Fibroblast of the aortic adventitia (primary cell): Measurements from ENCODE around the gene BAIAP3. TPM values are rescaled to one million over a fixed set of nuclear protein-coding genes. Genes with fewer than 3 reads are reported as not detected.

Source experiments
- DNase-seq: peaks from one replicate; pipeline ENCODE4 v3.0.0-alpha.2; 2010; ENCODE audit warnings: low read depth
- H3K4me3 ChIP-seq: 2 replicates; pipeline ENCODE4 v1.5.1; 2011; ENCODE audit warnings: low read depth, mild to moderate bottlenecking, control low read depth, low read length, moderate library complexity
- total RNA-seq: library from RNA; depleted of rRNA; stranded (reverse); fragments of >200 nt; gene quantifications from 2 replicates; pipeline ENCODE4 v1.2.3, GENCODE V29; 2012; ENCODE audit warnings: low replicate concordance
- TF ChIP-seq, protein P1 (sequence below): IDR thresholded peaks from 2 replicates; pipeline ENCODE4 v1.5.1; 2011; ENCODE audit warnings: mild to moderate bottlenecking, low read length, control low read depth, inconsistent platforms; ENCODE audit not compliant: insufficient read depth

The BAIAP3 gene
- total RNA-seq, 1 donor = 0.09 TPM

DNA sequence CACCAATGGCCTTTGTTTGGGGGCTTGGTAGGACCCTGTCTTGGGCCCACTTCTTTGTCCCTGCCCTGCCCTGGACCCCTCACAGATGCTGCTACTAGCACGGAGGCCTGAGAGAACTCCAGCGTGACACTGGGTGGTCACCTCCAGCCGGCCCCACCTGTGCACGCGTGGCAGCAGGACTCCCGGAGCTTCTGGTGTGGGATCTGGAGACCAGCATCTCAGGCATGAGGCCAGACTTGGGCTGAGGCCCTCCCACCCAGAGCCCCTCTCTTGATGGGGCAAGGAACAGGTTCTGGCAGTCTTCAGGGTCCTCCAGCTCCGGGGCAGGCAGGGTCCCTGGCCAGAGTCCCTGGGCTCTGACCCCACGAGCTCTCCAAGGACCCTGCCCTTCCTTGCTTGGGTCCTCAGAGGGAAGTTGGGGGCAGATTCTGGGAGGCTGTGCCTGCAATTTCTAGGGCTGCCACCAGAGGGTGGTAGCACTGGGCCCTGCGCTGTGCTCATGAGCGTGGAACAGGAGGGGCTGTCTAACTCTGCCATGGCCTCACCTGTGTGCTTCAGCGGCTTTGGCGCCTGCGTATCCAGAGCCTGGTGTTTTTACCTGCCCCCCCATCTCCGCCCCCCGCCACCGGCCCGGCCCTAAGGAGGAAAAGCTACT, 3.1 kb upstream of the BAIAP3 start:
- TF ChIP-seq, protein P1, sequence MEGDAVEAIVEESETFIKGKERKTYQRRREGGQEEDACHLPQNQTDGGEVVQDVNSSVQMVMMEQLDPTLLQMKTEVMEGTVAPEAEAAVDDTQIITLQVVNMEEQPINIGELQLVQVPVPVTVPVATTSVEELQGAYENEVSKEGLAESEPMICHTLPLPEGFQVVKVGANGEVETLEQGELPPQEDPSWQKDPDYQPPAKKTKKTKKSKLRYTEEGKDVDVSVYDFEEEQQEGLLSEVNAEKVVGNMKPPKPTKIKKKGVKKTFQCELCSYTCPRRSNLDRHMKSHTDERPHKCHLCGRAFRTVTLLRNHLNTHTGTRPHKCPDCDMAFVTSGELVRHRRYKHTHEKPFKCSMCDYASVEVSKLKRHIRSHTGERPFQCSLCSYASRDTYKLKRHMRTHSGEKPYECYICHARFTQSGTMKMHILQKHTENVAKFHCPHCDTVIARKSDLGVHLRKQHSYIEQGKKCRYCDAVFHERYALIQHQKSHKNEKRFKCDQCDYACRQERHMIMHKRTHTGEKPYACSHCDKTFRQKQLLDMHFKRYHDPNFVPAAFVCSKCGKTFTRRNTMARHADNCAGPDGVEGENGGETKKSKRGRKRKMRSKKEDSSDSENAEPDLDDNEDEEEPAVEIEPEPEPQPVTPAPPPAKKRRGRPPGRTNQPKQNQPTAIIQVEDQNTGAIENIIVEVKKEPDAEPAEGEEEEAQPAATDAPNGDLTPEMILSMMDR = peak; percentile 39
- no peak overlapping the region for H3K4me3 ChIP-seq
- DNase-seq = no peak

DNA sequence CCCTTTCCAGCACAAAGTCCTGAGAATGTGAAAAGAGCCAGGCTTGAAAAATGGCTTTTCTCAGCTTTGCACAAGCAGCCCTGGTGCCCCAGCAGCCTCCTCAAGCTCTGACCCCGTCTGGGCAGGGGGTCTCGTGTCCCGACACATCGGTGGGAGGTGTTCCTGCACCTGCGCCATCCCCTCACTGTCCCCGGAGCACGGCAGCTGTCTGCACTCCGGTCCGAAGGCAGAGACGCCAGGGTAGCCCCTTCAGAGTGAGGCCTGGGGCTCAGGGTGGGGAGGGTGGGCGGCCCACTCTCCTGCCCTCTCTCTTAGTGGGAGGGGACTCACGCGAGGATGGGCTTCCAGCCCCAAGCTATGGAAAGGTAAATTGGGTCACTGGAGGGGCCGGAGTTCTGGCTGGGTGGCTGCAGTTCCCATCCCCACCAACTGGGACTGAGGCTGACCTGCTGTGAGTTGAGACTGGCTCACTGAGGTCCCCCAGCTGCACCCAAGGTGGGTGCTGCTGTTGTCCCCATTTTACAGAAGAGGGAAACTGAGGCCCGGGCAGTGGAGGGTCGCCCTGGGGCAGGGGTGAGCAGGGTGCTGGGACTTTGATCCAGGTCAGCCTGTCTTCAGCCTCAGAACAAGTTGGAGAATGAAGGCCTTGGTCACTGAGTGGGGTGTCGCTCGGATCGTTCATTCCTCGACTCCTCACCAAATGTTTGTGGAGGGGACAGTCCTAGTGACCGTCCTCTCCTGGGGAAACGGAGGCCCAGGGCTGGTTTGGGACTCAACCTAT, 2.3 kb upstream of the BAIAP3 start:
- H3K4me3 ChIP-seq = no peak overlapping the region
- TF ChIP-seq, protein P1 = no peak
- DNase-seq = no peak

DNA sequence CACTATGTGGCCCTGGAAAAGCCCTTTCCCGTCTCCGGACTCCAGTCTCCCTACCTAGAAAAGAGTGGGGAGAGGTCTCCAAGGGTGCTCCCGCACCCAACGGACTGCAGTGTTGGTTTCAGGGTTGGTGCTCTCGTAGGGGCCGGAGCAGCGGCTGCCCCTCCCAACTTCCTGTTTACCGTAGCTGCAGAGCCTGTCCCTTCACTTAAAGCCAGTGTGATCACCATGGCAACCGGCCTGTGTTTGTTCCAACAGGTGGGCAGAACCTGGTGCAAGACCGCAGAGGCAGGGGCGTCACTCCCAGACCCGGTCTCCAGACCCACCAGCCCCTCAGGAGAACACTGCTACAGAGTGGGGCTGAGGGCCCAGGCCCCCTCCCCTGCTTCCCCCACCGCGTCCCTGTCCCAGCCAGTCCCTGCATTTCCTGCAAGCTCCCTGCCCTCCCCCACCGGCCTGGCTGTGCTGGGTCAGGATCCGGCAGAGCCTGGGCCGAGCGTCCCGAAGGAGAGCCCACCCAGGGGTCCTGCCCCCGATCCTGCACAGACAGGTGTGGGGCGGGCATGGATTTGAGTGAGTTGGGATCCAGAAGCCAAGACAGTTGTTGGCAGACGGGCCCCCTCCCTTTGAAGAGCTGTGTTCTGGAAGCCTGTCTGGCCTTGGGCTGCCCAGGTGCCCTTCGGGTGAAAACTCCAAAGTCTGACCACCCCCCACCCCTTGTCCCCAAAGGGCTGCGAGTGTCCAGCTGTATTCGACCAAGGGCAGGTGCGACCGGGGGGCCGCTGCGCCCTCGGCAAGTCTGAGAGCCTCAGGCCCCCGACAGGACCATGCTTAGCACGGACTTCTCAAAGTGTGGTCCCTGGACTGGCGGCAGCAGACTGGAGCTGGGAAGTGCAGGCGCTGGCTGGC, 1.5 kb upstream of the BAIAP3 start:
- TF ChIP-seq, protein P1 = no peak
- H3K4me3 ChIP-seq = no peak overlapping the region
- DNase-seq = no peak

DNA sequence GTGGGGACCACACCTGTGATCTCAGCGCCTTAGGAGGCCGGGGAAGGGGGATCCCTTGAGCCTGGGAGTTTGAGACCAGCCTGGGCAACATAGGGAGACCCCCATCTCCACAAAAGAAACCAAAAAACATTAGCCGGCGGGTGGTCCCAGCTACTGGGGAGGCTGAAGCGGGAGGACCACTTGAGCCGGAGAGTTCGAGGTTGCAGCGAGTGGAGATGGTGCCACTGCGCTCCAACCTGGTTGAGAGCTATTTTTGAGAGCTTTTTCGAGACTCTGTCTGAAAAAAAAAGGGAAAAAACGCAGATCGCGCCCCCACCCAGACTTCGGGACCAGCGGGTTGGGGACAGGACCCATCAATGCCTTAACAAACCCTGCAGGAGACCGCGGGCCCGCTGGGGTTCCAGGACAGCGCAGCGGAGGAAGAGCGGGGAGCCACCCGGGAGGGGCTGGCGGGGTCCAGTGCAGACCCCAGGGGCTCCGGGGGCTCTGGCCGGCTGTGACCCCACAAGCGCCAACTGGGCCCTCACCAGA, 762 bp upstream of the BAIAP3 start:
- no peak for DNase-seq
- H3K4me3 ChIP-seq = no peak overlapping the region
- TF ChIP-seq, protein P1 = no peak

DNA sequence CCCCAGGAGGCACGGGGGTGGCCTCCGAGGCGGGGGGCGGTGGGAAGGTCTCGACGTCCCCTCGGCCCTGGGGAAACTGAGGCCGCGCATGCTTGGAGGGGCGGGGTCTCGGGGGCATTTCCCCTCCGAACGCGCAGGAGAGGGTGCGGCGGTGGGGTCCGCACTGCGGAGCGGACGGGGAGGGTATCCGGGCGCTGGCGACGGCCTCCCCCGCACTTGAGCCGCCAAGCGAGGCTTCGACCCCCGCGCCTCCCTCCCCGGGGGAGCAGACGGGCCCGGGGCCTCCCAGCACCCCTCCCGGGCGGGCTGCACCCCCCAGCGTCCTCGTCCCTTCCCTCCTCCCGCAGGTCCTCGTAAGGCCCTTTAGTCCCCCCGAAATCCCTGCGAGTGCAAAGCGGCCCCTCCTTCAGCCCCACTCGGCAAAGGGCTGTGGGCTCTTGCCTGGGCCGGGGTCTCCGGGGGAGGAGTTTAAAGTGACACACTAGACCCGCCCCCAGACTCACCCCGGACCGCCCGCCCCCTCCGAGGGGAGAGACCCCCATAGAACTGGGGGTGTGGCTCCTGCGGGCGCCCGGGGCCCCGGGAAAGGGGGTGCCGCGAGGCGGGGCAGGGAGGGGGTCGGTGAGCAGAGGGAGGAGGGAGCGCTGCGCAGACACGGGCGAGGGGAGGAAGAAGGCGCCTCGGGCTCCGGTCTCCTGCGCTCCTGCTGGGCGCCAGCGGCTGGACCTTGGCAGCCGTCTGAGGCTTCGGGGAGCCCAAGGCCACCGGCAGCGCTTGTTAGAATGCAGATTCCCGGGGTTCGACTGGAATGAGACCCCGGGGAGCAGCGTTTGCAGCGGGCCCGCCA, 632 bp downstream of the BAIAP3 start:
- DNase-seq = no peak
- H3K4me3 ChIP-seq = no peak overlapping the region
- TF ChIP-seq, protein P1 = no peak

DNA sequence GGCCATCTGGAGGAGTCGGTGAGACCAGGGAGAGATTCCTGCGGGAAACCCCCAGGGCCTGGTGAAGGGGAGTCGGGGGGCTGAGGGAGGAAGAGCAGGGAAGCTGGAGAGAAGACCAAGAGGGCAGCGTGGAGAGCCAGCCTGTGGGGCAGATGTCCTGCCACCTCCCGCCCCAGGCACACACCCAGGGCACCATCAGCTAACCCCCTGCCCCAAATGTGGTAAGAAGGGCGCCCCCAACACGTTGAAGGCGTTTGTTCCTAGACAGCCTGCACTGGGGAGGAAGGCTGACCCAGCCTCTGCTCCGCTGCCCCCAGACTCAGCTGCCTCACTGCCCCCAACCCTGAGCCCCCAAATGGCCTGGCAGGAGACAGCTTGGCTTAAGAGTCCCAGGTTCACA, 1.3 kb downstream of the BAIAP3 start:
- TF ChIP-seq, protein P1 = no peak
- no peak for DNase-seq
- H3K4me3 ChIP-seq = no peak overlapping the region
